ENCODE data around the gene TUBA1B.
A peak's percentile ranks its signal among the peaks of the same experiment; 100 is the strongest.

The TUBA1B gene

DNA sequence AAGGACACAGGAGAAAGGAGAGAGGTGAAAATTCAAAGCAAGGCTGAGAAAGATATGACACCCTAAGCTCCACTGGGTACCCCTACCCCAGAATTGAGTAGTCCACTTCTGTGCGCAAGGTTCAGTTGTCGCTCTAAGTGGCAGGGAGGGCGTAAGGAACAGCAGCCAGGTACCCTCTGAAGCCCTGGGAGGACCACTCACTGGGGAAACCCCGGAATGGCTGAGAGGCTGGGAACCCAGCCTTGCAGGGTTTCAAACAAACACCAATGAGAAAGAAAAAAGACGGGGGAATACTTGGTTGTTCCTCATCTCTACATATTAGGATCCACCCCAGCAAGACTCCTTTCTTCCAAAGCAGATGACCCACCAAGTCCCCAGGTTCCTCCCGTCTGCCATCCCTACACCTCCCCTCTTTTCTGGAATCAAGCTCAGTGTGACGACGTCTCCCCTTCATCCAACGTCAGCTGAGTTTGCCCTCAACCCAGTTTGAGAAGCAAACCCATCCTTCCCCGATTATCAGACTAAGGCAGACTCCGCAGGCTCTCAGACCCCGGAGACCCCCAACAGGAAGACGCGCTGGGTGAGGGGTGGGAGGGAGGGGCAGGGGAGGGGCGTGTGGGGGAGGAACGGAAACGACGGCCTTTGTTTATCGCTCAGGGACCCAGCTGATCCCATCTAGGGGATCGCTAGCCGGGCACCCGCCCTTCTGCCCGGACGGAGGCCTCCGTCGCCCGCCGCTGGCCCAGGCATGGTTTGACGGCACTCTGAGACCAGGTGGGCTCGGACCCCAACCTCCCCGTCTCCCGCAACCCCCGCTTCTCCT lies 21.3 kb downstream of the TUBA1B start:
- TF ChIP-seq ZNF600 (tag by site-specific recombination; IDR thresholded peaks at IDR 0.05) (0 out of 2 replicates have a peak, but pooled peaks have one; percentile 30), MZF1 (tag by site-specific recombination; IDR thresholded peaks at IDR 0.05; ENCODE audit: borderline replicate concordance) (peak; percentile 16; the same call in 1 of the 2 replicates), KLF1 (tag by site-specific recombination; IDR thresholded peaks at IDR 0.05) (peak; percentile 27; the same call in 1 of the 2 replicates), SP7 (tag by site-specific recombination; IDR thresholded peaks at IDR 0.05) (0 out of 2 replicates have a peak, but pooled peaks have one; percentile 12), PRDM1 (tag by site-specific recombination; IDR thresholded peaks at IDR 0.05) (peak; percentile 46; the same call in 1 of the 2 replicates), GLIS2 (tag by site-specific recombination; IDR thresholded peaks at IDR 0.05) (0 out of 2 replicates have a peak, but pooled peaks have one; percentile 33), ZNF341 (tag by site-specific recombination; IDR thresholded peaks at IDR 0.05; ENCODE audit: low read depth) (peak; percentile 79), KLF10 (tag by site-specific recombination; IDR thresholded peaks at IDR 0.05) (peak; percentile 19; the same call in 1 of the 2 replicates), ZNF366 (tag by site-specific recombination; conservative IDR thresholded peaks at IDR 0.05) (peak; percentile 34; the same call in 1 of the 2 replicates), ZNF157 (tag by site-specific recombination; IDR thresholded peaks at IDR 0.05) (no peak), KLF8 (tag by site-specific recombination; IDR thresholded peaks at IDR 0.05) (0 out of 2 replicates have a peak, but pooled peaks have one; percentile 50), ZFP3 (tag by site-specific recombination; IDR thresholded peaks at IDR 0.05; ENCODE audit: low read depth) (no peak), ZBTB20 (tag by site-specific recombination; IDR thresholded peaks at IDR 0.05) (peak; percentile 23; the same call in 1 of the 2 replicates), ZNF629 (tag by site-specific recombination; IDR thresholded peaks at IDR 0.05) (no peak), TRIM28 (IDR thresholded peaks at IDR 0.05; ENCODE audit: borderline replicate concordance, low read length) (no peak), ZNF335 (tag by site-specific recombination; conservative IDR thresholded peaks at IDR 0.05) (0 out of 2 replicates have a peak, but pooled peaks have one; percentile 2), ZNF423 (tag by site-specific recombination; IDR thresholded peaks at IDR 0.05) (peak; percentile 42; the same call in 1 of the 2 replicates)
- TF ChIP-seq, protein P1, sequence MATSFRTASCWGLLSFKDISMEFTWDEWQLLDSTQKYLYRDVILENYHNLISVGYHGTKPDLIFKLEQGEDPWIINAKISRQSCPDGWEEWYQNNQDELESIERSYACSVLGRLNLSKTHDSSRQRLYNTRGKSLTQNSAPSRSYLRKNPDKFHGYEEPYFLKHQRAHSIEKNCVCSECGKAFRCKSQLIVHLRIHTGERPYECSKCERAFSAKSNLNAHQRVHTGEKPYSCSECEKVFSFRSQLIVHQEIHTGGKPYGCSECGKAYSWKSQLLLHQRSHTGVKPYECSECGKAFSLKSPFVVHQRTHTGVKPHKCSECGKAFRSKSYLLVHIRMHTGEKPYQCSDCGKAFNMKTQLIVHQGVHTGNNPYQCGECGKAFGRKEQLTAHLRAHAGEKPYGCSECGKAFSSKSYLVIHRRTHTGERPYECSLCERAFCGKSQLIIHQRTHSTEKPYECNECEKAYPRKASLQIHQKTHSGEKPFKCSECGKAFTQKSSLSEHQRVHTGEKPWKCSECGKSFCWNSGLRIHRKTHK (tag by site-specific recombination; IDR thresholded peaks at IDR 0.05), result no peak
- TF ChIP-seq, protein P2, sequence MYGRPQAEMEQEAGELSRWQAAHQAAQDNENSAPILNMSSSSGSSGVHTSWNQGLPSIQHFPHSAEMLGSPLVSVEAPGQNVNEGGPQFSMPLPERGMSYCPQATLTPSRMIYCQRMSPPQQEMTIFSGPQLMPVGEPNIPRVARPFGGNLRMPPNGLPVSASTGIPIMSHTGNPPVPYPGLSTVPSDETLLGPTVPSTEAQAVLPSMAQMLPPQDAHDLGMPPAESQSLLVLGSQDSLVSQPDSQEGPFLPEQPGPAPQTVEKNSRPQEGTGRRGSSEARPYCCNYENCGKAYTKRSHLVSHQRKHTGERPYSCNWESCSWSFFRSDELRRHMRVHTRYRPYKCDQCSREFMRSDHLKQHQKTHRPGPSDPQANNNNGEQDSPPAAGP (tag by site-specific recombination; IDR thresholded peaks at IDR 0.05), result peak; percentile 19; the same call in 1 of the 2 replicates
- TF ChIP-seq, protein P3, sequence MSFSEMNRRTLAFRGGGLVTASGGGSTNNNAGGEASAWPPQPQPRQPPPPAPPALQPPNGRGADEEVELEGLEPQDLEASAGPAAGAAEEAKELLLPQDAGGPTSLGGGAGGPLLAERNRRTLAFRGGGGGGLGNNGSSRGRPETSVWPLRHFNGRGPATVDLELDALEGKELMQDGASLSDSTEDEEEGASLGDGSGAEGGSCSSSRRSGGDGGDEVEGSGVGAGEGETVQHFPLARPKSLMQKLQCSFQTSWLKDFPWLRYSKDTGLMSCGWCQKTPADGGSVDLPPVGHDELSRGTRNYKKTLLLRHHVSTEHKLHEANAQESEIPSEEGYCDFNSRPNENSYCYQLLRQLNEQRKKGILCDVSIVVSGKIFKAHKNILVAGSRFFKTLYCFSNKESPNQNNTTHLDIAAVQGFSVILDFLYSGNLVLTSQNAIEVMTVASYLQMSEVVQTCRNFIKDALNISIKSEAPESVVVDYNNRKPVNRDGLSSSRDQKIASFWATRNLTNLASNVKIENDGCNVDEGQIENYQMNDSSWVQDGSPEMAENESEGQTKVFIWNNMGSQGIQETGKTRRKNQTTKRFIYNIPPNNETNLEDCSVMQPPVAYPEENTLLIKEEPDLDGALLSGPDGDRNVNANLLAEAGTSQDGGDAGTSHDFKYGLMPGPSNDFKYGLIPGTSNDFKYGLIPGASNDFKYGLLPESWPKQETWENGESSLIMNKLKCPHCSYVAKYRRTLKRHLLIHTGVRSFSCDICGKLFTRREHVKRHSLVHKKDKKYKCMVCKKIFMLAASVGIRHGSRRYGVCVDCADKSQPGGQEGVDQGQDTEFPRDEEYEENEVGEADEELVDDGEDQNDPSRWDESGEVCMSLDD (tag by site-specific recombination; IDR thresholded peaks at IDR 0.05), result 0 out of 2 replicates have a peak, but pooled peaks have one; percentile 13
- TF ChIP-seq, protein P4, sequence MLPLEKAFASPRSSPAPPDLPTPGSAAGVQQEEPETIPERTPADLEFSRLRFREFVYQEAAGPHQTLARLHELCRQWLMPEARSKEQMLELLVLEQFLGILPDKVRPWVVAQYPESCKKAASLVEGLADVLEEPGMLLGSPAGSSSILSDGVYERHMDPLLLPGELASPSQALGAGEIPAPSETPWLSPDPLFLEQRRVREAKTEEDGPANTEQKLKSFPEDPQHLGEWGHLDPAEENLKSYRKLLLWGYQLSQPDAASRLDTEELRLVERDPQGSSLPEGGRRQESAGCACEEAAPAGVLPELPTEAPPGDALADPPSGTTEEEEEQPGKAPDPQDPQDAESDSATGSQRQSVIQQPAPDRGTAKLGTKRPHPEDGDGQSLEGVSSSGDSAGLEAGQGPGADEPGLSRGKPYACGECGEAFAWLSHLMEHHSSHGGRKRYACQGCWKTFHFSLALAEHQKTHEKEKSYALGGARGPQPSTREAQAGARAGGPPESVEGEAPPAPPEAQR (tag by site-specific recombination; IDR thresholded peaks at IDR 0.05), result no peak
- H3K4me1 ChIP-seq (ENCODE audit: control insufficient read depth, insufficient read depth, low read length), result peaks cover 10% of the 10 kb centered on the region
- peak overlapping the region; percentile 98 for H3K4me3 ChIP-seq (ENCODE audit: low read depth, low read length)
- no peaks in the 10 kb centered on the region for H3K9me3 ChIP-seq (ENCODE audit: control insufficient read depth, insufficient read depth, low read depth, low read length)
- CTCF ChIA-PET, result interaction anchor here (0.6 to 7.5 kb wide), 14 partner anchors 10 to 129 kb away, joined by 3 to 53 read pairs (median 6); partner anchors contain the start of genes DHH, RHEBL1 and TUBA1B
- peak overlapping the region; percentile 84 for H3K27ac ChIP-seq (ENCODE audit: extremely low read depth, low read depth, low read length)
- H3K36me3 ChIP-seq (ENCODE audit: control insufficient read depth in 2 of 2, insufficient read depth in 1 of 2, low read length in 2 of 2), result peaks cover 0 to 26% of the 10 kb centered on the region in 2 experiments; a peak in 1 of 3 replicates
- POLR2A ChIA-PET, result interaction anchor here (1.0 to 4.3 kb wide), 9 partner anchors 9 to 90 kb away, joined by 4 to 75 read pairs (median 12); partner anchors contain the start of genes DHH, TUBA1A and TUBA1B
